H9 (cell line): ENCODE data around the gene TUBGCP6. TPM values are rescaled to one million over a fixed set of nuclear protein-coding genes. Genes with fewer than 3 reads are reported as not detected.

Source experiments
- DNase-seq: peaks from one replicate; pipeline ENCODE4 v3.0.0-alpha.2; 2017
- H2AFZ ChIP-seq: one replicate; pipeline ENCODE4 v1.6.1; 2013; ENCODE audit warnings: mild to moderate bottlenecking, low read length, control low read depth, moderate library complexity
- H2AK5ac ChIP-seq: 2 replicates; pipeline ENCODE4 v1.6.1; 2013; ENCODE audit warnings: low read length, control low read depth, mixed read lengths; ENCODE audit not compliant: insufficient read length
- H2BK120ac ChIP-seq: one replicate; pipeline ENCODE4 v1.6.1; 2013; ENCODE audit warnings: low read depth, mild to moderate bottlenecking, low read length, control low read depth, inconsistent platforms; ENCODE audit not compliant: poor library complexity, severe bottlenecking
- H2BK12ac ChIP-seq: 2 replicates; pipeline ENCODE4 v1.6.1; 2013; ENCODE audit warnings: low read length, control low read depth, mixed read lengths, low read depth; ENCODE audit not compliant: insufficient read length
- H2BK15ac ChIP-seq: 2 replicates; pipeline ENCODE4 v1.6.1; 2013; ENCODE audit warnings: low read depth, low read length, control low read depth
- H2BK20ac ChIP-seq: one replicate; pipeline ENCODE4 v1.6.1; 2013; ENCODE audit warnings: low read depth, mild to moderate bottlenecking, low read length, control low read depth, inconsistent platforms; ENCODE audit not compliant: poor library complexity, severe bottlenecking
- H2BK5ac ChIP-seq: 2 replicates; pipeline ENCODE4 v1.6.1; 2013; ENCODE audit warnings: low read length, control low read depth, mixed read lengths; ENCODE audit not compliant: insufficient read length
- H3K14ac ChIP-seq: 2 replicates; pipeline ENCODE4 v1.6.1; 2013; ENCODE audit warnings: low read length, control low read depth; ENCODE audit not compliant: insufficient read depth
- H3K18ac ChIP-seq: 2 replicates; pipeline ENCODE4 v1.6.1; 2013; ENCODE audit warnings: low read depth, mild to moderate bottlenecking, mixed read lengths, low read length, control low read depth; ENCODE audit not compliant: insufficient read length
- H3K23ac ChIP-seq: 2 replicates; pipeline ENCODE4 v1.6.1; 2013; ENCODE audit warnings: low read length, control low read depth, mixed read lengths, low read depth; ENCODE audit not compliant: insufficient read length
- H3K23me2 ChIP-seq: 2 replicates; pipeline ENCODE4 v1.6.1; 2013; ENCODE audit warnings: low read depth, mild to moderate bottlenecking, mixed read lengths, low read length, control low read depth; ENCODE audit not compliant: insufficient read length, poor library complexity, severe bottlenecking
- H3K27ac ChIP-seq: 2 replicates; pipeline ENCODE4 v1.5.1; 2013; ENCODE audit warnings: low read length, control low read depth, mixed read lengths, low read depth; ENCODE audit not compliant: insufficient read length
- H3K27me3 ChIP-seq: 2 replicates; pipeline ENCODE4 v1.6.1; 2013; ENCODE audit warnings: low read length, control low read depth, inconsistent platforms; ENCODE audit not compliant: insufficient read depth
- H3K4ac ChIP-seq: 2 replicates; pipeline ENCODE4 v1.6.1; 2013; ENCODE audit warnings: low read depth, mild to moderate bottlenecking, control low read depth, inconsistent platforms, low read length, moderate library complexity
- H3K4me1 ChIP-seq: 2 replicates; pipeline ENCODE4 v1.6.1; 2013; ENCODE audit warnings: low read length, control low read depth, inconsistent platforms; ENCODE audit not compliant: insufficient read depth
- H3K4me2 ChIP-seq: 2 replicates; pipeline ENCODE4 v1.6.1; 2013; ENCODE audit warnings: low read length, control low read depth, mixed read lengths; ENCODE audit not compliant: insufficient read length, insufficient read depth
- H3K56ac ChIP-seq: 2 replicates; pipeline ENCODE4 v1.6.1; 2013; ENCODE audit warnings: low read depth, mild to moderate bottlenecking, mixed read lengths, low read length, control low read depth; ENCODE audit not compliant: insufficient read length
- H3K79me1 ChIP-seq: 2 replicates; pipeline ENCODE4 v1.6.1; 2013; ENCODE audit warnings: low read depth, mild to moderate bottlenecking, moderate library complexity, low read length, control low read depth, inconsistent platforms; ENCODE audit not compliant: insufficient read depth, poor library complexity, severe bottlenecking
- H3K79me2 ChIP-seq: 2 replicates; pipeline ENCODE4 v1.6.1; 2013; ENCODE audit warnings: low read length, control low read depth, inconsistent platforms; ENCODE audit not compliant: insufficient read depth
- H3K9ac ChIP-seq: 2 replicates; pipeline ENCODE4 v1.6.1; 2013; ENCODE audit warnings: low read length, control low read depth, mixed read lengths; ENCODE audit not compliant: insufficient read length; ENCODE audit errors: extremely low read depth
- H3K9me3 ChIP-seq: one replicate; pipeline ENCODE4 v1.6.1; 2013; ENCODE audit warnings: low read depth, low read length, inconsistent platforms; ENCODE audit not compliant: control insufficient read depth
- H3T11ph ChIP-seq: one replicate; pipeline ENCODE4 v1.6.1; 2013; ENCODE audit warnings: mild to moderate bottlenecking, low read length, control low read depth, inconsistent platforms
- H4K20me1 ChIP-seq: one replicate; pipeline ENCODE4 v1.6.1; 2013; ENCODE audit not compliant: control insufficient read depth, insufficient read length, insufficient read depth
- H4K5ac ChIP-seq: 2 replicates; pipeline ENCODE4 v1.6.1; 2013; ENCODE audit warnings: low read depth, mild to moderate bottlenecking, mixed read lengths, low read length, control low read depth; ENCODE audit not compliant: insufficient read length
- H4K8ac ChIP-seq: replicated peaks from 2 replicates; pipeline ENCODE4 v1.6.1; 2013; ENCODE audit warnings: low read length, control low read depth, mixed read lengths, low read depth; ENCODE audit not compliant: insufficient read length
- H4K91ac ChIP-seq: 2 replicates; pipeline ENCODE4 v1.6.1; 2013; ENCODE audit warnings: low read depth, mild to moderate bottlenecking, moderate library complexity, mixed read lengths, low read length, control low read depth; ENCODE audit not compliant: insufficient read length
- H3K27ac Mint-ChIP-seq, 3 experiments: 2 replicates in 2 of 3; 3 replicates in 1 of 3; pipeline ENCODE4 v1.8.0; 2020 to 2021; ENCODE audit warnings: mixed read lengths in 3 of 3, mild to moderate bottlenecking in 1 of 3, moderate library complexity in 1 of 3
- H3K27me3 Mint-ChIP-seq: 2 replicates; pipeline ENCODE4 v1.8.0; 2021; ENCODE audit warnings: low read depth, mild to moderate bottlenecking, moderate library complexity, mixed read lengths
- H3K36me3 Mint-ChIP-seq, 3 experiments: 2 replicates in 2 of 3; 3 replicates in 1 of 3; pipeline ENCODE4 v1.8.0; 2020 to 2021; ENCODE audit warnings: low read depth in 3 of 3, mixed read lengths in 3 of 3; ENCODE audit not compliant: insufficient read depth in 1 of 3
- H3K4me1 Mint-ChIP-seq, 2 experiments: 2 replicates each; pipeline ENCODE4 v1.8.0; 2020; ENCODE audit warnings: mixed read lengths in 2 of 2
- H3K4me3 Mint-ChIP-seq, 2 experiments: 2 replicates in 1 of 2; 3 replicates in 1 of 2; pipeline ENCODE4 v1.8.0; 2020 to 2021; ENCODE audit warnings: mild to moderate bottlenecking in 2 of 2, mixed read lengths in 2 of 2, moderate library complexity in 1 of 2
- H3K9me3 Mint-ChIP-seq, 2 experiments: 2 replicates in 1 of 2; 3 replicates in 1 of 2; pipeline ENCODE4 v1.8.0; 2020; ENCODE audit warnings: mild to moderate bottlenecking in 2 of 2, mixed read lengths in 2 of 2, moderate library complexity in 1 of 2
- CTCF ChIP-seq: fragments of 200-600 bp; sonication (generic); conservative IDR thresholded peaks from 3 replicates; pipeline ENCODE4 v1.8.0; 2021; ENCODE audit warnings: antibody characterized with exemption, mild to moderate bottlenecking
- WGBS: extraction: QIAGEN DNeasy Blood & Tissue Kit; methylation state at CpG from one replicate; pipeline ENCODE4 v1.1.7; 2013; ENCODE audit warnings: missing lambda C conversion rate, low lambda C conversion rate, mixed read lengths; ENCODE audit not compliant: insufficient read length; ENCODE audit errors: extremely low coverage; 5-methylcytosine and 5-hydroxymethylcytosine counted together
- total RNA-seq: library from RNA; stranded (reverse); gene quantifications from 2 replicates; pipeline ENCODE4 v1.2.1, GENCODE V29; 2021

Gene TUBGCP6
- total RNA-seq, 1 experiment from 2014 or later = 29.0 TPM

DNA sequence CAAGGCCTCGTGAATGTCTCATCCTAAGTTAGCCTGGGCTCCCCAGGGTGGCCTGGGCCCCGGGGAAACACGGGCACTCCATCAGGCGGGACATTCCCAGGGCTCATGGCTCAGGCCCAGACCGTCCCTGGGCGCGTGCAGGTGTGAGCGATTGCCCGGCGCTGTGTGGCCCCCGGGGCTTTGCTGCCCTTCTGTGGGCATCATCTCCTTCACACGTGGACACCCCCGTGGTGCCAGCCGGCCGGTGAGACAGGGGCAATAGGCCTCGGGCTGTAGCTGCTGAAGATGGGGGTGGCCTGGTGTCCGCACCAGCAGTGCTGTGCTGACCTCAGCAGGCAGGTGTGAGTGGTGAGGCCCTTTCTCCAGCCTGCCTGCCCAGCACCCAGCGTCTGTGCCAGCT lies 48.6 kb downstream of the TUBGCP6 start:
- Mint-ChIP-seq H3K27me3 (no peaks in the 10 kb centered on the region), H3K4me3 (no peak overlapping the region), H3K36me3 (peaks cover 3 to 20% (median 12%) of the 10 kb centered on the region in 3 experiments), H3K9me3 (no peaks in the 10 kb centered on the region), H3K4me1 (peaks cover 7 to 12% of the 10 kb centered on the region in 2 experiments; a peak in 3 of 4 replicates), H3K27ac (no peak overlapping the region)
- Histone ChIP-seq H3K4ac (no peak overlapping the region), H3K4me1 (no peaks in the 10 kb centered on the region), H2AK5ac (no peak overlapping the region), H3K4me2 (no peak overlapping the region), H2BK120ac (no peak overlapping the region), H2BK5ac (no peak overlapping the region), H3K9ac (no peak overlapping the region), H3K27ac (no peak overlapping the region), H3T11ph (no peak overlapping the region), H2BK20ac (no peak overlapping the region), H3K23me2 (peaks cover 9% of the 10 kb centered on the region), H4K5ac (no peak overlapping the region), H3K79me1 (no peaks in the 10 kb centered on the region), H4K8ac (no peak overlapping the region), H2AFZ (no peak overlapping the region), H2BK15ac (no peak overlapping the region), H3K9me3 (no peaks in the 10 kb centered on the region), H3K14ac (no peak overlapping the region), H3K79me2 (no peaks in the 10 kb centered on the region; the same call in 1 of the 2 replicates), H4K91ac (no peak overlapping the region), H3K18ac (no peak overlapping the region), H4K20me1 (no peaks in the 10 kb centered on the region), H3K56ac (no peak overlapping the region), H3K23ac (no peak overlapping the region), H2BK12ac (no peak overlapping the region), H3K27me3 (no peaks in the 10 kb centered on the region)
- WGBS = no CpG with 5 or more reads among the region's 18 CpGs
- TF ChIP-seq CTCF = no peak
- no peak for DNase-seq
